Heart left ventricle (tissue), 16 donors: ENCODE data around the gene PIP5K1C. TPM values are rescaled to one million over a fixed set of nuclear protein-coding genes. Genes with fewer than 3 reads are reported as not detected.

ENCODE experiments used
- ATAC-seq, 4 donors: fragments of 200-7000 bp; cut with Tn5 transposase; one replicate each; pipeline ENCODE4 v1.9.1; 2020 to 2022; ENCODE audit warnings: moderate library complexity in 4 of 4, mild to moderate bottlenecking in 3 of 4, moderate number of reproducible peaks in 1 of 4
- DNase-seq, 5 donors: peaks; one replicate each; pipeline ENCODE4 v3.0.0-alpha.2; 2020
- H3K27ac ChIP-seq, 12 donors: fragments of 200-600 bp; sonication (generic) in 4 of 12; one replicate each; pipeline versions ENCODE4 v1.5.0 to v1.8.0; 2016 to 2022; ENCODE audit warnings: mild to moderate bottlenecking in 2 of 12
- H3K27me3 ChIP-seq, 9 donors: fragments of 200-600 bp; sonication (generic) in 2 of 9; one replicate each; pipeline versions ENCODE4 v1.5.1 to v1.8.0; 2016 to 2022; ENCODE audit warnings: mild to moderate bottlenecking in 3 of 9
- H3K36me3 ChIP-seq, 9 donors: fragments of 200-600 bp; sonication (generic) in 2 of 9; one replicate each; pipeline versions ENCODE4 v1.5.0 to v1.8.0; 2018 to 2022; ENCODE audit warnings: mild to moderate bottlenecking in 2 of 9
- H3K4me1 ChIP-seq, 12 donors: fragments of 200-600 bp; sonication (generic) in 4 of 12; one replicate each; pipeline versions ENCODE4 v1.5.0 to v1.8.0; 2016 to 2022; ENCODE audit warnings: mild to moderate bottlenecking in 3 of 12
- H3K4me3 ChIP-seq, 12 donors: fragments of 200-600 bp; sonication (generic) in 4 of 12; one replicate each; pipeline versions ENCODE4 v1.5.0 to v1.8.0; 2017 to 2022; ENCODE audit warnings: mild to moderate bottlenecking in 9 of 12, moderate library complexity in 4 of 12
- H3K9me3 ChIP-seq, 12 donors: fragments of 200-600 bp; sonication (generic) in 4 of 12; one replicate each; pipeline versions ENCODE4 v1.5.0 to v1.8.0; 2016 to 2022; ENCODE audit warnings: mild to moderate bottlenecking in 1 of 12
- POLR2A ChIP-seq, 2 donors: fragments of 450-650 bp; IDR thresholded peaks; one replicate each; pipeline ENCODE4 v1.6.1; 2017; ENCODE audit warnings: antibody characterized with exemption in 2 of 2, mild to moderate bottlenecking in 2 of 2, moderate library complexity in 2 of 2
- WGBS, 4 donors: extraction: QIAGEN DNeasy Blood & Tissue Kit in 2 of 4; methylation state at CpG; one replicate each; pipeline versions ENCODE4 v1.1.5 to v1.1.7; 2013 to 2018; 5-methylcytosine and 5-hydroxymethylcytosine counted together
- intact Hi-C, 10 donors: fragments of 100-400 bp; cut with DNase I; formaldehyde crosslinking; loops; one replicate each; pipeline versions ENCODE4 v1.11.1 to v1.14.2; 2022
- polyA plus RNA-seq, 2 donors: library from polyadenylated mRNA; stranded (reverse); fragments of 200-250 nt; gene quantifications; one replicate each; pipeline ENCODE4 v1.2.3, GENCODE V29; 2013
- total RNA-seq, 9 donors: library from RNA; depleted of rRNA in 2 of 9; stranded (reverse); fragments of >200 nt in 2 of 9; fragmentation: NEBNext Ultra II Directional in 3 of 9; extraction: Animal tissue kit (Norgen Biotek cat#: 25700) in 3 of 9; gene quantifications; one replicate each; pipeline versions ENCODE4 v1.1.0 to v1.2.4, GENCODE V29; 2016 to 2023
- TF ChIP-seq, protein P1 (sequence below), 12 donors: fragments of 200-600 bp; sonication (generic) in 4 of 12; IDR thresholded peaks; one replicate each; pipeline versions ENCODE4 v1.5.0 to v1.8.0; 2018 to 2022; ENCODE audit warnings: antibody characterized with exemption in 12 of 12, mild to moderate bottlenecking in 5 of 12
- donor health status: ischemic (EF 13 %, LVEDD 7.1; RV severe dilation, severe dysfunction).
- donor health status: healthy with polysubstance abuse.
- donor health status: DM: no; HTN: yes; CAD: no.
- donor health status: DM: no; HTN: no; CAD: no.
- donor health status: ischemic (EF 25% LVEDD 6.9; RV normal size, moderate dysfunction).
- donor health status: ischemic (EF 25% LVEDD 5.7; RV mildly dilated, moderate dysfunction).
- donor health status: healthy.
- donor health status: DM: yes; HTN: yes; CAD: no.
- donor health status: ischemic (EF 35%, LVEDD 5.7; RV mildly dilated, moderate dysfunction).
- donor health status: nonischemic (EF 11% LVEDD 7.7; RV severe dilation, severe dysfunction).
- donor health status: DM: yes; HTN: yes; CAD: no.
- donor health status: PGD.
- donor health status: ischemic (EF 29% LVEDD 5.4; RV normal size, mild dysfunction).
- donor health status: nonischemic (EF 23%, LVEDD 6.1; RV moderate dilation, normal function).

PIP5K1C gene
- total and polyA plus RNA-seq, 11 donors, result 23.9 to 56.6 (median 36.3) TPM

DNA sequence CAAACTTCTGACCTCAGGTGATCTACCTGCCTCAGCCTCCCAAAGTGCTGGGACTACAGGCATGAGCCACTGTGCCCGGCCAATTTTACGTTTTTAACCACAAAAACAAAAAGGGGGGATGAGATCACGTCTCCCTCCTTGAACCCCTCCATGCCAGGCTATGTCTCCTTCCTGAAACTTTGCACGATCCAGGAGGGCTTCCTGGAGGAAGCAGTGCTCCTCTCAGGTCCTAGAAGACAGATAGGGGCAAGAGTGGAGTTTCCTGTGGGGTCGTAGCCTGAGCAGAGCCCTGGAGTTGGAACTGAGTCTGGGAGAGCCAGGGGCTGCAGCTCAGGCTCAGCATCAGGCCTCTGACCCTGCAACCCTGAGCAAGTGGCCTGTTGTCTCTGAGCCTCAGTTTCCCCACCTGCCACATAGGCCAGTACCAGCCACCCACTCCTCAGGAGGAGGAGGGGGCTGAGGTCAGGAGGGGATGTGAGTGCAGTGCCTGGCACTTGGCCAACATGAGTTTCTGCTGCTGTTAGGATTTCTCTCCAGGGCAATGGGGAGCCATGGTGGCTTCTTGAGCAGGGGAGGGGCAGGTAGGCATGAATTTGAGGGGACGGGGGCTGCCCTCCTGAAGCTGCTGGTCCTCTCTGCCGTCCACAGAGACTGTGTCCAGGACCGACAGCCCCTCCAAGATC lies 45.2 kb upstream of the PIP5K1C start:
- Histone ChIP-seq H3K4me1 (no peaks in the 10 kb centered on the region), H3K27ac (no peak overlapping the region), H3K9me3 (no peaks in the 10 kb centered on the region), H3K27me3 (peaks cover 0 to 4% (median 0%) of the 10 kb centered on the region in 9 donors), H3K4me3 (no peak overlapping the region), H3K36me3 (peaks cover 0 to 13% (median 8%) of the 10 kb centered on the region in 9 donors)
- ATAC-seq (no peak), DNase-seq (no peak)
- TF ChIP-seq, protein P1, sequence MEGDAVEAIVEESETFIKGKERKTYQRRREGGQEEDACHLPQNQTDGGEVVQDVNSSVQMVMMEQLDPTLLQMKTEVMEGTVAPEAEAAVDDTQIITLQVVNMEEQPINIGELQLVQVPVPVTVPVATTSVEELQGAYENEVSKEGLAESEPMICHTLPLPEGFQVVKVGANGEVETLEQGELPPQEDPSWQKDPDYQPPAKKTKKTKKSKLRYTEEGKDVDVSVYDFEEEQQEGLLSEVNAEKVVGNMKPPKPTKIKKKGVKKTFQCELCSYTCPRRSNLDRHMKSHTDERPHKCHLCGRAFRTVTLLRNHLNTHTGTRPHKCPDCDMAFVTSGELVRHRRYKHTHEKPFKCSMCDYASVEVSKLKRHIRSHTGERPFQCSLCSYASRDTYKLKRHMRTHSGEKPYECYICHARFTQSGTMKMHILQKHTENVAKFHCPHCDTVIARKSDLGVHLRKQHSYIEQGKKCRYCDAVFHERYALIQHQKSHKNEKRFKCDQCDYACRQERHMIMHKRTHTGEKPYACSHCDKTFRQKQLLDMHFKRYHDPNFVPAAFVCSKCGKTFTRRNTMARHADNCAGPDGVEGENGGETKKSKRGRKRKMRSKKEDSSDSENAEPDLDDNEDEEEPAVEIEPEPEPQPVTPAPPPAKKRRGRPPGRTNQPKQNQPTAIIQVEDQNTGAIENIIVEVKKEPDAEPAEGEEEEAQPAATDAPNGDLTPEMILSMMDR (IDR thresholded peaks at IDR 0.05), result no peak
- no peak for TF ChIP-seq POLR2A (IDR thresholded peaks at IDR 0.05)
- WGBS, 4 donors, result 58 to 71% (median 66%) methylated on average over 5 to 8 of the region's 8 CpGs
- intact Hi-C loops, result no loop called here

DNA sequence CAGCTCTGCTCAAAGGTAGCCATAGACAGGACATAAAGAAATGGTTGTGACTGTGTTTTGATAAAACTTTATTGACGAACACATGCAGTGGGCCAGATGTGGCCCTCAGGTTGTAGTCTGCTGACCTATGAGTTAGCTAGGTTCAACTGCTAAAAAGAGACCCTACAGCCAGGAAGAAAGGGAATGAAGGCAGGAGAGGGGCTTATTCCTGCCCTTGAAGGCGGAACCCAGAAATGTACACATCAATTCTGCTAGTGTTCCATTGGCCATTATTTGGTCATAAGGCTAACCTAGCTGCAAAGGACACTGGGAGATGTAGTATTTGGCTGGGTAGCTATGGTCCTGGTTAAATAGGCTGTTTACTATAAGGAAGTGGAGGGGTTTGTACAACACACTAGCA lies 43.2 kb upstream of the PIP5K1C start:
- Histone ChIP-seq H3K27me3 (peaks cover 0 to 4% (median 0%) of the 10 kb centered on the region in 9 donors), H3K27ac (no peak overlapping the region), H3K4me3 (no peak overlapping the region), H3K36me3 (no peaks in the 10 kb centered on the region), H3K4me1 (no peaks in the 10 kb centered on the region), H3K9me3 (no peaks in the 10 kb centered on the region)
- TF ChIP-seq, protein P1 (IDR thresholded peaks at IDR 0.05), result no peak
- TF ChIP-seq POLR2A (IDR thresholded peaks at IDR 0.05), result no peak
- ATAC-seq (no peak), DNase-seq (no peak)
- intact Hi-C loops, result no loop called here
- 92 to 99% (median 97%) methylated on average over 2 of the region's 2 CpGs for WGBS, 4 donors

DNA sequence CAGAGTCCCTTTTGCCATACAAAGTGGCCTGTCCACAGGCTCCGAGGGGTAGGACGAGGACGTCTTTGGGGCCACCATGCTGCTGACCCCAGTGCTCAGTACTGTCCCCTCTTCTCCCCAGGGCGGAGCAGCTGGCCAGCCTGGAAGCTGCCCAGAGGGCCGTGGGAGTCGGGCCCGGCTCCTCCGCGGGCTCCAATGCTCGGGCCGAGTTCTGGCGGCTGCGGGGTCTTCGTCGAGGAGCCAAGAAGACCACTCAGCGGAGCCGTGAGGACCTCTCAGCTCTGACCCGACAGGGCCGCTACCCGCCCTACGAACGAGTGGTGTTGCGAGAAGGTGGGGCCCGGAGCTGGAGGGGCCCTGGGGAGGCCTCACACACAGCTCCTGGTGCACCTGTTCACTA lies 40.2 kb upstream of the PIP5K1C start:
- Histone ChIP-seq H3K9me3 (no peaks in the 10 kb centered on the region), H3K4me3 (no peak overlapping the region), H3K27ac (no peak overlapping the region), H3K36me3 (no peaks in the 10 kb centered on the region), H3K27me3 (peaks cover 0 to 1% (median 0%) of the 10 kb centered on the region in 9 donors), H3K4me1 (no peaks in the 10 kb centered on the region)
- WGBS, 4 donors, result 90 to 92% (median 92%) methylated on average over 24 of the region's 24 CpGs
- ATAC-seq (no peak), DNase-seq (no peak)
- no peak for TF ChIP-seq POLR2A (IDR thresholded peaks at IDR 0.05)
- TF ChIP-seq, protein P1 (IDR thresholded peaks at IDR 0.05), result no peak
- intact Hi-C loops, result no loop called here

DNA sequence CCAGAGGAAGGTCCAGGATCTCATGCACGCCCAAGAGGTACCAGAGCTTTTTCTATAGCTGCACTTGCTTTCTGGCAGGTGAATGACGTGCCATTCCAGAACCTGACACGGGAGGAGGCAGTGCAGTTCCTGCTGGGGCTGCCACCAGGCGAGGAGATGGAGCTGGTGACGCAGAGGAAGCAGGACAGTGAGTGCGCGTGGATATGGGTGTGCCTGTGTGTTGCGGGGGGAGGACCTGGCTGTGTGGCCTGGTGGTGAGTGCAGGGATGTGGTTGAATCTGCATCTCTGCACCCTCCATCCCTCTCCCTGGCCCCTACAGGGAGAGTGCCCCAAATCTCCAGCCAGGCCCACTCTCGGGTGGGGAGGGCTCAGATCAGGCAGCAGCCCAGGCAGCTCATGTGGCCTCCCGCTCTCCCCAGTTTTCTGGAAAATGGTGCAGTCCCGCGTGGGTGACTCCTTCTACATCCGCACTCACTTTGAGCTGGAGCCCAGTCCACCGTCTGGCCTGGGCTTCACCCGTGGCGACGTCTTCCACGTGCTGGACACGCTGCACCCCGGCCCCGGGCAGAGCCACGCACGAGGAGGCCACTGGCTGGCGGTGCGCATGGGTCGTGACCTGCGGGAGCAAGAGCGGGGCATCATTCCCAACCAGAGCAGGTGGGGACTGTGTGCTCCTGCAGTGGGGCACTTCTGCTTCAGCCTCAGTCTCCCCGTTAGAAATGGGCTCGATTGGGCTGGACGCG lies 38.4 kb upstream of the PIP5K1C start:
- no peak for ATAC-seq
- H3K4me3 ChIP-seq, result no peak overlapping the region
- peaks cover 0 to 6% (median 0%) of the 10 kb centered on the region in 9 donors for H3K27me3 ChIP-seq
- intact Hi-C loops, result no loop called here
- no peaks in the 10 kb centered on the region for H3K36me3 ChIP-seq
- H3K9me3 ChIP-seq, result no peaks in the 10 kb centered on the region
- WGBS, 4 donors, result 82 to 87% (median 84%) methylated on average over 31 to 32 of the region's 32 CpGs
- H3K27ac ChIP-seq, result no peak overlapping the region
- no peak for TF ChIP-seq POLR2A (IDR thresholded peaks at IDR 0.05)
- TF ChIP-seq, protein P1 (IDR thresholded peaks at IDR 0.05), result no peak
- no peaks in the 10 kb centered on the region for H3K4me1 ChIP-seq
- no peak for DNase-seq
